B cell (primary cell): Measurements from ENCODE around the gene TMEM98. TPM values are rescaled to one million over a fixed set of nuclear protein-coding genes. Genes with fewer than 3 reads are reported as not detected.

ENCODE experiments used
- ATAC-seq: fragments of 200-7000 bp; cut with Tn5 transposase; one replicate; pipeline ENCODE4 v1.10.0; 2021; ENCODE audit warnings: low read depth, mild to moderate bottlenecking, moderate number of reproducible peaks, moderate library complexity
- CTCF ChIA-PET: fragments of 350-600 bp; sonication (Branson Sonifier 250); formaldehyde crosslinking; loops from one replicate; lab custom pipeline; 2021; ENCODE audit warnings: antibody characterized with exemption, inconsistent platforms; lab: Charles Lee
- POLR2A ChIA-PET: fragments of 350-600 bp; sonication (Branson Sonifier 250); formaldehyde crosslinking; loops from one replicate; lab custom pipeline; 2021; ENCODE audit warnings: antibody characterized with exemption; lab: Charles Lee
- DNase-seq: peaks from one replicate; pipeline ENCODE4 v3.0.0; 2013
- H2AFZ ChIP-seq: 2 replicates; pipeline ENCODE4 v1.6.1; 2012; ENCODE audit warnings: mild to moderate bottlenecking, low read depth, low read length; ENCODE audit not compliant: insufficient read depth, poor library complexity, severe bottlenecking
- H3K27ac ChIP-seq, 2 donors: 1 replicate in 1 of 2; 2 replicates in 1 of 2; pipeline ENCODE4 v1.5.1; 2012 to 2013; ENCODE audit warnings: low read length in 2 of 2, mild to moderate bottlenecking in 2 of 2, moderate library complexity in 1 of 2
- H3K27me3 ChIP-seq, 4 experiments: fragments of 200-600 bp in 1 of 4; sonication (generic) in 1 of 4; replicated peaks in 1 of 4; 1 replicate in 2 of 4; 2 replicates in 2 of 4; pipeline versions ENCODE4 v1.6.1 to v1.7.0; 2013 to 2016; ENCODE audit warnings: low read length in 3 of 4, mild to moderate bottlenecking in 2 of 4, mixed read lengths in 1 of 4, moderate library complexity in 1 of 4; ENCODE audit not compliant: insufficient read depth in 4 of 4, control insufficient read depth in 3 of 4; ENCODE audit errors: control extremely low read depth in 1 of 4
- H3K36me3 ChIP-seq, 2 experiments: replicated peaks in 1 of 2; 1 replicate in 1 of 2; 2 replicates in 1 of 2; pipeline versions ENCODE4 v1.6.1 to v1.7.1; 2013; ENCODE audit warnings: low read length in 1 of 2; ENCODE audit not compliant: insufficient read depth in 2 of 2, control insufficient read depth in 1 of 2; ENCODE audit errors: control extremely low read depth in 1 of 2, extremely low read depth in 1 of 2
- H3K4me1 ChIP-seq, 2 donors: fragments of 200-600 bp in 1 of 2; sonication (generic) in 1 of 2; 1 replicate in 1 of 2; 2 replicates in 1 of 2; pipeline versions ENCODE4 v1.5.1 to v1.6.1; 2013 to 2017; ENCODE audit warnings: low read length in 2 of 2; ENCODE audit not compliant: control insufficient read depth in 2 of 2, insufficient read depth in 2 of 2
- H3K4me2 ChIP-seq: replicated peaks from 2 replicates; pipeline ENCODE3; 2012; ENCODE audit warnings: mild to moderate bottlenecking, low read depth, low read length; ENCODE audit not compliant: poor library complexity, severe bottlenecking
- H3K4me3 ChIP-seq, 5 experiments: fragments of 200-600 bp in 1 of 5; sonication (generic) in 1 of 5; 1 replicate in 3 of 5; 2 replicates in 2 of 5; pipeline versions ENCODE4 v1.5.1 to v1.7.0; 2011 to 2016; ENCODE audit warnings: low read length in 4 of 5, mild to moderate bottlenecking in 4 of 5, low read depth in 2 of 5, control low read depth in 1 of 5, moderate library complexity in 1 of 5; ENCODE audit not compliant: insufficient read depth in 1 of 5; ENCODE audit errors: control extremely low read depth in 1 of 5, extremely low read depth in 1 of 5
- H3K79me2 ChIP-seq: fragments of 200-600 bp; sonication (generic); one replicate; pipeline ENCODE4 v1.6.0; 2016; ENCODE audit warnings: low read length; ENCODE audit not compliant: control insufficient read depth, insufficient read depth
- H3K9ac ChIP-seq: fragments of 200-600 bp; sonication (generic); 2 replicates; pipeline ENCODE4 v1.6.1; 2017; ENCODE audit warnings: mild to moderate bottlenecking, low read length, moderate library complexity
- H3K9me3 ChIP-seq, 3 donors: one replicate each; pipeline versions ENCODE4 v1.6.1 to v1.7.1; 2013; ENCODE audit warnings: low read length in 2 of 3; ENCODE audit not compliant: control insufficient read depth in 2 of 3, insufficient read depth in 1 of 3; ENCODE audit errors: control extremely low read depth in 1 of 3
- H4K20me1 ChIP-seq: 2 replicates; pipeline ENCODE4 v1.6.0; 2012; ENCODE audit warnings: mild to moderate bottlenecking, low read length; ENCODE audit not compliant: insufficient read depth, control insufficient read depth, poor library complexity, severe bottlenecking
- H3K27ac Mint-ChIP-seq: one replicate; pipeline ENCODE4 v1.8.0; 2021; ENCODE audit warnings: mixed read lengths
- H3K27me3 Mint-ChIP-seq: one replicate; pipeline ENCODE4 v1.8.0; 2021; ENCODE audit warnings: mixed read lengths
- H3K4me1 Mint-ChIP-seq: one replicate; pipeline ENCODE4 v1.8.0; 2021; ENCODE audit warnings: mixed read lengths
- H3K4me3 Mint-ChIP-seq: one replicate; pipeline ENCODE4 v1.8.0; 2021; ENCODE audit warnings: mixed read lengths
- H3K9me3 Mint-ChIP-seq: one replicate; pipeline ENCODE4 v1.8.0; 2022; ENCODE audit warnings: mixed read lengths; ENCODE audit not compliant: insufficient read depth
- CTCF ChIP-seq: fragments of 200-600 bp; IDR thresholded peaks from one replicate; pipeline ENCODE4 v1.8.0; 2022; ENCODE audit warnings: antibody characterized with exemption, mild to moderate bottlenecking
- EZH2 ChIP-seq: IDR thresholded peaks from 2 replicates; pipeline ENCODE4 v1.6.1; 2012; ENCODE audit warnings: borderline replicate concordance, low read depth, mild to moderate bottlenecking, moderate library complexity, low read length; ENCODE audit not compliant: insufficient read depth, poor library complexity, severe bottlenecking
- WGBS: methylation state at CpG from one replicate; pipeline ENCODE4 v1.1.5; 2013; ENCODE audit warnings: missing lambda C conversion rate; ENCODE audit not compliant: insufficient coverage; 5-methylcytosine and 5-hydroxymethylcytosine counted together
- intact Hi-C: fragments of 100-400 bp; cut with micrococcal nuclease; formaldehyde crosslinking; loops from one replicate; pipeline ENCODE4 v1.10.0; 2022
- polyA plus RNA-seq: library from polyadenylated mRNA; depleted of rRNA; stranded (reverse); fragments of >200 nt; gene quantifications from 2 replicates; pipeline ENCODE4 v1.2.3, GENCODE V29; 2012
- total RNA-seq, 2 donors: library from RNA; stranded (reverse); fragments of 120-200 nt in 1 of 2; gene quantifications; 1 replicate in 1 of 2; 2 replicates in 1 of 2; pipeline versions ENCODE4 v1.2.3 to v1.2.4, GENCODE V29; 2013 to 2022

Gene TMEM98
- total and polyA plus RNA-seq, 2 donors (not counting 1 experiment from before 2014, with no cell fraction given), result not detected

- no peak for ATAC-seq
- Histone ChIP-seq H3K9me3 (peaks cover 0 to 4% (median 3%) of the 10 kb centered on the region in 3 donors), H3K36me3 (no peaks in the 10 kb centered on the region), H3K27me3 (no peaks in the 10 kb centered on the region), H3K79me2 (no peaks in the 10 kb centered on the region), H3K9ac (no peak overlapping the region), H2AFZ (no peak overlapping the region), H3K4me3 (no peak overlapping the region), H3K4me1 (no peaks in the 10 kb centered on the region), H3K27ac (no peak overlapping the region), H4K20me1 (no peaks in the 10 kb centered on the region), H3K4me2 (no peak overlapping the region)
- intact Hi-C loops, result no loop called here
- H3K27ac Mint-ChIP-seq, result no peak overlapping the region
- TF ChIP-seq EZH2, result no peak
- TF ChIP-seq CTCF, result no peak
- ChIA-PET POLR2A (no interaction called here), CTCF (no interaction called here)
- peaks cover 15% of the 10 kb centered on the region for H3K27me3 Mint-ChIP-seq
- WGBS, result no CpG with 5 or more reads among the region's 3 CpGs
- H3K4me3 Mint-ChIP-seq, result no peak overlapping the region
- H3K9me3 Mint-ChIP-seq, result no peaks in the 10 kb centered on the region
- H3K4me1 Mint-ChIP-seq, result no peaks in the 10 kb centered on the region
- DNase-seq, result no peak
Observed at GRCh38 chr17:32970281-32970680, 42.3 kb downstream of the TMEM98 start.

- POLR2A ChIA-PET, result no interaction called here
- no peak overlapping the region for H3K4me2 ChIP-seq
- no CpG with 5 or more reads among the region's 1 CpG for WGBS
Observed at GRCh38 chr17:32971171-32971570, 43.2 kb downstream of the TMEM98 start.

More at GRCh38 chr17:32971171-32971570, 43.2 kb downstream of the TMEM98 start:
- H3K27me3 ChIP-seq, result no peaks in the 10 kb centered on the region
- Mint-ChIP-seq H3K4me1 (no peaks in the 10 kb centered on the region), H3K27ac (no peak overlapping the region), H3K4me3 (no peak overlapping the region), H3K9me3 (no peaks in the 10 kb centered on the region), H3K27me3 (peaks cover 8% of the 10 kb centered on the region)
- no peaks in the 10 kb centered on the region for H4K20me1 ChIP-seq
- H3K36me3 ChIP-seq, result no peaks in the 10 kb centered on the region
- H3K4me1 ChIP-seq, result no peaks in the 10 kb centered on the region
- no peak overlapping the region for H3K9ac ChIP-seq
- ATAC-seq, result no peak
- DNase-seq, result no peak
- intact Hi-C loops, result no loop called here
- no peak overlapping the region for H3K27ac ChIP-seq
- no peaks in the 10 kb centered on the region for H3K79me2 ChIP-seq
- CTCF ChIA-PET, result no interaction called here
- TF ChIP-seq CTCF (no peak), EZH2 (no peak)
- H3K9me3 ChIP-seq, result peaks cover 0 to 4% (median 3%) of the 10 kb centered on the region in 3 donors
- H3K4me3 ChIP-seq, result no peak overlapping the region
- no peak overlapping the region for H2AFZ ChIP-seq
